Cardiac fibroblast (primary cell): ENCODE measurements around the gene GART.
A peak's percentile ranks its signal among the peaks of the same experiment; 100 is the strongest.

Source experiments
- DNase-seq, 2 donors: peaks; one replicate each; pipeline versions ENCODE4 v3.0.0 to v3.0.0-alpha.2; 2010; ENCODE audit warnings: low read depth in 2 of 2
- H3K4me3 ChIP-seq, 2 donors: replicated peaks in 1 of 2; 1 replicate in 1 of 2; 2 replicates in 1 of 2; pipeline ENCODE4 v1.5.1; 2011; ENCODE audit warnings: low read depth in 2 of 2, low read length in 2 of 2, mild to moderate bottlenecking in 2 of 2, moderate library complexity in 1 of 2
- TF ChIP-seq, protein P1 (sequence below): IDR thresholded peaks from one replicate; pipeline ENCODE4 v1.5.1; 2011; ENCODE audit warnings: low read depth, mild to moderate bottlenecking, low read length, inconsistent platforms

Gene GART

DNA sequence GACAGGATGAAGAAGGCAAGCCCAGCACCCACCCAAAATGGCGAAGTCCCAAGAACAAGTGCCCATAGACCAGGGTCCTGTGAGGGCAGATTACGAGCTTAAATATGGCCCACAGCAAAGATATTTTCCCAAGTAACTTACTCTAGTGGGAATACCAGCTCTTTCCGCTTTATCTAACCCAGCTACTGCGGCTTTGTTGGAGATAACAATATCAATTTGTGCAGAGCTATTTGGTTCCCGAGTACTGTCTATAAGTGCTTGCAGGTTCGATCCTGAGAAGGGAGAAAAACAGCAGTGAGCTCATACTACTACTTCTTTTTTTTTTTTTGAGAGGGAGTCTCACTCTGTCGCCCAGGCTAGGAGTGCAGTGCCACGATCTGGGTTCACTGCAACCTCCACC, 36.1 kb downstream of the GART start:
- TF ChIP-seq, protein P1, sequence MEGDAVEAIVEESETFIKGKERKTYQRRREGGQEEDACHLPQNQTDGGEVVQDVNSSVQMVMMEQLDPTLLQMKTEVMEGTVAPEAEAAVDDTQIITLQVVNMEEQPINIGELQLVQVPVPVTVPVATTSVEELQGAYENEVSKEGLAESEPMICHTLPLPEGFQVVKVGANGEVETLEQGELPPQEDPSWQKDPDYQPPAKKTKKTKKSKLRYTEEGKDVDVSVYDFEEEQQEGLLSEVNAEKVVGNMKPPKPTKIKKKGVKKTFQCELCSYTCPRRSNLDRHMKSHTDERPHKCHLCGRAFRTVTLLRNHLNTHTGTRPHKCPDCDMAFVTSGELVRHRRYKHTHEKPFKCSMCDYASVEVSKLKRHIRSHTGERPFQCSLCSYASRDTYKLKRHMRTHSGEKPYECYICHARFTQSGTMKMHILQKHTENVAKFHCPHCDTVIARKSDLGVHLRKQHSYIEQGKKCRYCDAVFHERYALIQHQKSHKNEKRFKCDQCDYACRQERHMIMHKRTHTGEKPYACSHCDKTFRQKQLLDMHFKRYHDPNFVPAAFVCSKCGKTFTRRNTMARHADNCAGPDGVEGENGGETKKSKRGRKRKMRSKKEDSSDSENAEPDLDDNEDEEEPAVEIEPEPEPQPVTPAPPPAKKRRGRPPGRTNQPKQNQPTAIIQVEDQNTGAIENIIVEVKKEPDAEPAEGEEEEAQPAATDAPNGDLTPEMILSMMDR, result no peak
- no peak overlapping the region for H3K4me3 ChIP-seq
- DNase-seq, result no peak

DNA sequence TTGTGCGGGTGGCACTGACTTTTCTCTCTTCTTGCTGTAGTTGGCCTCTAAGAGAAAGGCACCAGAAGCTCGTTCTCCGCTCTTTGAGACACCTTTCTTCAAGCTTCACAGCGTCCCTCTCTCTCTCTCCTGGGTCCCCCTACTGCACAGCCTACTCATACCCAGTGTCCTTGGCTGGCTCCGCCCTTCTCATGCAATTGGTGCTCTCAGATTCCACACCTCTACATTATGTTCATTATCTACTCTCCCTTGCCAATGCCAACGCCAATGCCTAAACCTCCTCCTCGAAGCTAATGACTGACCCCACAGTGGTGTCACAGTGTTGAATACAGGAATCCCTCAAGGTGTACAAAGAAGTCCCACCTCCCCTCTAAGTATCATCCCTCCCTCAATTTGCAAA, 45.6 kb downstream of the GART start:
- no peak for DNase-seq
- no peak overlapping the region for H3K4me3 ChIP-seq
- TF ChIP-seq, protein P1, result no peak

DNA sequence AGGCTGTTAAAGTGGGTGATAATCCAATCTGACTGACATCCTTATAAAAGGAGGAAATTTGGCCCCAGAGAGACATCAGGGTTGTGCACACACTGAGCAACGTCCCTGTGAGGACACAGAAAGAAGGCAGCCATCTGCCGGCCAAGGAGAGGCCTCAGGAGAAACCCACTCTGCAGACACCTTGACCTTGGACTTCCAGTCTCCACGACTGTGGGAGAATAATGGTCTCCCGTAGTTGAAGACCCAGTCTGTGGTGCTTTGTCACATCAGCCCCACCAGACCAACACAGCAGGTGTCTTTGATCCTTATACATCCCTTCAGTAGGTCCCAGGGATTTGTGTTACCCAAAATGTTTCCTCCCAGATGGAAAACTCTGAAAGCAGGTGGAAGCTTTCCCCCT, 46.2 kb downstream of the GART start:
- TF ChIP-seq, protein P1, result no peak
- no peak overlapping the region for H3K4me3 ChIP-seq
- no peak for DNase-seq

DNA sequence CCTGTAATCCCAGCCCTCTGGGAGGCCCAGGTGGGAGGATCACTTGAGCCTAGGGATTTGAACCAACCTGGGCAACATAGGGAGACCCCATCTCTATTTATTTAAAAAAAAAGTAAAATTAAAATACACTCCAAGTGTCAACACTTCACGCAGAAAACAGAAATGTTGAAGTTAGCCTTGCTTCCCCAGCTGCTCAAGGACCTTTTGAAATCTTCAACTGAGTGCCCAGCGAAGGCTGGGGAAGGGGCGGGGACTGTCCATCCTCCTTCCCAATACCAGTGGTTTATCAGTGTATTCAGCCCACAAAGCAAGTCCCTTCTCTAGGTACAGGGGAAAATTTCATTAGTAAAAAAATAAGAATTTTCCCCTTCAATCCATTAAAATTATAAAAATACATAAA, 48.2 kb downstream of the GART start:
- no peak for DNase-seq
- TF ChIP-seq, protein P1, result no peak
- no peak overlapping the region for H3K4me3 ChIP-seq

DNA sequence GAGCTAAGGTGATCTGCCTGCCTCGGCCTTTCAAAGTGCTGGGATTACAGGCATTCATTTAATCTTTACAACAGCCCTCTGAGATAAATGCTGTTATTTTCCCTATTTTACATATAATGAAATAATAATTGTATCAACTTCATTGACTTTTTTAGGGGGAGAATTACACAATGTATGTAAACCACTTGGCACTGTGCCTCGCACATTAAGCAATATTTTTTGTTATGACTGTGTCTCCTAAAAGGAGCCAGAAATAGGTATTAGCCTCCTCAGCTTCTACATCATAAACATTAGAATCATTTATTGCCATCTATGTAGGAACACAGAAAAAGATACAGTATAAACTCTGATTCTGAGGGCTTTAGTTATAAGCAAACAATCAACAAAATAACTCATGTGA, 49.3 kb downstream of the GART start:
- TF ChIP-seq, protein P1, result no peak

DNA sequence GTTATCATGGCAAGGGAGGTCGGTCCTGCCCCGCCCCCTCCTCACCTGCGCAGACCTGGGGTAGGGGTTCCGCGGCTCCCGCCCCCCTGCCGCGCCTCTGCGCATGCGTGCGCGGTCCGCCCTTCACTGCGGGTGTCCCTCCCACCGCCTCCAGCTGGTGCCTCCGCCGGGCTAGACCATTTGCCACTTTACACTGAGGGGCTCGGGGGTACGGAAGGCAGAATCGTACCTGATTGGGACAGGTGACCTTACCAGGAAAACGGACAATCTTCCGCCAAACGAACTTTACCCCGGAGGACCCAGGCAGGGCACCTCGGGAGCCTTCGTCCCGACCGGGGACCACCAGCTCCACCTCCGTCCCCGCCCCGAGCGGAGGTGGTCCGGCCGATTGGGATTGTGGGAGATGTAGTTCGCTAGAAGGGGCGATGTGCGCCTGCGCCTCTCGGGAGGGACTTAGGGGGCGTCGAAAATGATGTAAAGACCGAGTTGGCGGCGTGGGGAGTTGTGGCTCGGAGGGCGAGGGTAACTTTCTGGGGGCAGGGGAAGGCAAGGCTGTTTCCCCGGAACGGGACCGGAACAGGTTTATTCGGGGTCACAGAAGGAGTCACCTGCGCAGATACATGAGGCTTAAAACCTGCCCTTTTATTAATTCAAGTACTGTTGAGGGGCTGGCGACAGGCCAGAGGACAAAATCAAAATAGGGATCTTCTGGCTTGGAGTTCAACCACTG, 50.4 kb downstream of the GART start, which contains the start of gene DNAJC28:
DNAJC28 (minus strand) TSS at position 344 of the 730 bp plus-strand sequence. CDS start 2,323 bp downstream, outside the sequence.
- H3K4me3 ChIP-seq, result peak within 1 kb of the TSS; percentile 71 to 85
- TF ChIP-seq, protein P1, result no peak
- peak; percentile 94 to 95 for DNase-seq

More for the DNA sequence above, 49.3 kb downstream of the GART start:
- peak; percentile 75 to 84 for DNase-seq
- H3K4me3 ChIP-seq, result no peak overlapping the region
